Globus pallidus (tissue), 1 donor: ENCODE results near the gene UGT1A5.
"Not testable (repeated sequence)": the region's sequence is repeated elsewhere in the genome, so short reads cannot be mapped to it uniquely, and the experiment has no call there.

Source experiments
- DNase-seq: peaks from one replicate; pipeline ENCODE4 v3.0.0-alpha.2; 2015; ENCODE audit warnings: low spot score

Gene UGT1A5

DNA sequence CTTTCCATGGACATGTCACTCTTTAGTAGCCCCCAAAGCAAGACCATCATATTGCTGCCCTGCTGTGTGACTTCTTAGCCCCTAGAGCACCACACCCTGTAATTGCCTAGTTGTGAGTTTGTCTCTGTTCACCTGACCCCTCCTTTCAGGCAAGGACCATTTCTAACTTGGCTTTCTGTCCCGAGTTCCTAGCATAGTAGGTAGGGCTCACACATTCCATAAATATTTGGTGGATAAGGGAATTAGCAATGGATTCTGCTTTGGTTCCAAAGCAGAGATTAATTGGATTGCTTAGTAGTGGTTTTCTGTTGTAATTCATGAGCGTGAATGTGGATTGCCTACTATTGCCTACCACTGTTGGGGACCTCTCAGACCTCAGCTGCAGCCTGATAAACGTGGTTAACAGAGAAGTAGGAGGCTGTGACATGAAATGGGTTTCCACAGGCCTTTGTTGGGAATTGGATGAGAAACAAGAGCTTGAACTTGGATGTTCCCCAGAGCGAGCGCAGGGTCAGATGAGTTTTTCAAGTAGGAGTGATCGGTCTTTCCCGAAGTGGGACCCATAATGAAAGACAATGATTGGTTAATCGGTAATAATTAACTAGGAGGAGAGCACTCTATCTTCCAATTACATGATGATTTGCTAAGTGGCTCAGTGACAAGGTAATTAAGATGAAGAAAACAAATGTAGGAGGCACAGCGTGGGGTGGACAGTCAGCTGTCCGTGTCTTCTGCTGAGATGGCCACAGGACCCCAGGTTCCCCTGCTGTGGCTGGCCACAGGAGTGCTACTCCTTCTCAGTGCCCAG, 34.0 kb downstream of the UGT1A5 start:
- no peak for DNase-seq

DNA sequence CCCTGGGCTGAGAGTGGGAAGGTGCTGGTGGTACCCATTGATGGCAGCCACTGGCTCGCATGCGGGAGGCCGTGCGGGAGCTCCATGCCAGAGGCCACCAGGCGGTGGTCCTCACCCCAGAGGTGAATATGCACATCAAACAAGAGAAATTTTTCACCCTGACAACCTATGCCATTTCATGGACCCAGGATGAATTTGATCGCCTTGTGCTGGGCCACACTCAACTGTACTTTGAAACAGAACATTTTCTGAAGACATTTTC, 34.5 kb downstream of the UGT1A5 start:
- no peak for DNase-seq

DNA sequence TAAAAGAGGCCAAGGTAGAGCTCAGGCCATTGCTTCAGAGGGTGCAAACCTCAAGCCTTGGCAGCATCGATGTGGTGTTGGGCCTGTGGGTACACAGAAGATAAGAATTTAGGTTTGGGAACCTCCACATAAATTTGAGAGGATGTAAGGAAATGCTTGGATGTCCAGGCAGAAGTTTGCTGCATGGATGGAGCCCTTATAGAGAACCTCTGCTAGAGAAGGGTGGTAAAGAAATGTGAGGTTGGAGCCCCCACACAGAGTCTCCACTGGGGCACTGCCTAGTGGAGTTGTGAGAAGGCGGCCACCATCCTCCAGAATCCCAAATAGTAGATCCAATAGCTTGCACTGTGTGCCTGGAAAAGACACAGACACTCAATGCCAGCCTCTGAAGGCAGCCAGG, 38.0 kb downstream of the UGT1A5 start:
- not testable (repeated sequence) for DNase-seq

DNA sequence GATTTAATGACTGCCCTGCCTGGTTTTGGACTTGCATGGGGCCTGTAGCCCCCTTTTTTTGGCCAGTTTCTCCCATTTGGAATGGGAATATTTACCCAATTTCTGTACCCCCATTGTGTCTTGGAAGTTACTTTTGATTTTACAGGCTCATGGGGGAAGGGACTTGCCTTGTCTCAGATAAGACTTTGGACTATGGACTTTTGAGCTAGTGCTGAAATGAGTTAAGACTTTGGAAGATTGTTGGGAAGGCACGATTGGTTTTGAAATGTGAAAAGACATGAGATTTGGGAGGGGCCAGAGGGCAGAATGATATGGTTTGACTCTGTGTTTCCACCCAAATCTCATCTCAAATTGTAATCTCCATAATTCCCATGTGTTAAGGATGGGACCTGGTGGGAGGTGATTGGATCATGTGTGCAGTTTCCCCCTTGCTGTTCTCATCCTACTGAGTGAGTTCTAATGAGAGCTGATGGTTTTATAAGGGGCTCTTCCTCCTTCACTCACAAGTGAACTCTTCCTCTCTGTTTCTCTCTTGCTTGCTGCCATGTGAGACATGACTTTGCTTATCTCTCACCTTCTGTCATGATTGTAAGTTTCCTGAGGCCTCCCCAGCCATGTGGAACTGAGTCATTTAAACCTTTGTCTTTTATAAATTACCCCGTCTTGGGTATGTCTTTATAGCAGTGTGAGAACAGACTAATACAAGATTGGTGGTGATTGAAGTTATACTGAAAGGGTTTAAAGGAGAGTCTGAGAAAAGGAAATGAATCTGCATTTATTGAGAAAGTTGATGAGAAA, 38.7 kb downstream of the UGT1A5 start:
- DNase-seq, result not testable (repeated sequence)

DNA sequence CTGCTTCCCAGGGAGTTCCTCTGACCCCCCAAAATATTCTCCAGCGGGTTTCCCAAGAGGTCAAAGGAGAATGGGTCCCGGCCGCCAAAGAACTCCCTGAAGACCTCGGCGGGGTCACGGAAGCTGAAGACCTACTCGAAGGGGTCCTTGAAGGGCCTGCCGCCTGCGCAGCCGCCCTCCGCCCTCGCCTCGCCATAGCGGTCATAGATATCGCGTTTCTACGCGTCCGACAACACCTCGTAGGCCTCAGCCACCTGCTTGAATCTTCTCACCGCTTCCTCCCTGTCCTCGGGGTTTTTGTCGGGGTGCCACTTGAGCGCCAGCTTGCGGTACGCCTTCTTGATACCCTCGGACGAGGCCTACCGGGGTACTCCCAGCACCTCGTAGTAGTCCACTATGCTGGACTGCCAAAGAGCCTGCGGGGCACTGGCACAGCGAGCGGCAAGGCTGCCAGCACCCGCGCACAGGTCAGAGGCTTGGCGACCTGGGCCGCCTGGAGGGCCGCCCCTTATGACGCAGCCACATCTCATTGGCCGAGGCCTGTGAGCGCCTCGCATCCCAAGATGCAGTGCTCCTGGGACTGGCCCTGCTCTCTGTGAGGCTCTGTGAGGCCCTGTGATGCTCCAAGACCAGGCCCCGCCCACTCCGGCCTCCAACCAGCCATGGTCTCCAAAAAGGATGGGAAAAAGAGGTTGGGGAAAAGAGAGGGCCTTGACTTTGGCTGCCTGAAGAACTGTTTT, 42.3 kb downstream of the UGT1A5 start:
- DNase-seq, result no peak

DNA sequence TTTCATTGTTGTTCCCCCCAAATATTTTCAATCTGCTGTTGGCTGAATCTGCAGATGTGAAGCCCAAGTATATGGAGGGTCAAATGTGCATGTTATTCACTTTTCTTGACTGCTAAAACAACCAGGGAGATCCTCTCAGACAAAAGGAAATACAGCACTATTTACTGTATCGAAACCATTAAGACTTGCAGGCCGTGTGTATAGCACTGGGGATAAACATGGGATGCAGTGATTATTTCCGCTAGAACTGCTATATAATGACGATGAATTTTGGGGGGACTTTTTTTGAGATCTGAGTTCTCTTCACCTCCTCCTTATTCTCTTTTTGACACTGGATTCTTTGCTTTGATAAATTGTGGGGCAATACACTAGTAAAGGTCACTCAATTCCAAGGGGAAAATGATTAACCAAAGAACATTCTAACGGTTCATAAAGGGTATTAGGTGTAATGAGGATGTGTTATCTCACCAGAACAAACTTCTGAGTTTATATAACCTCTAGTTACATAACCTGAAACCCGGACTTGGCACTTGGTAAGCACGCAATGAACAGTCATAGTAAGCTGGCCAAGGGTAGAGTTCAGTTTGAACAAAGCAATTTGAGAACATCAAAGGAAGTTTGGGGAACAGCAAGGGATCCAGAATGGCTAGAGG, 43.8 kb downstream of the UGT1A5 start:
- DNase-seq, result no peak

DNA sequence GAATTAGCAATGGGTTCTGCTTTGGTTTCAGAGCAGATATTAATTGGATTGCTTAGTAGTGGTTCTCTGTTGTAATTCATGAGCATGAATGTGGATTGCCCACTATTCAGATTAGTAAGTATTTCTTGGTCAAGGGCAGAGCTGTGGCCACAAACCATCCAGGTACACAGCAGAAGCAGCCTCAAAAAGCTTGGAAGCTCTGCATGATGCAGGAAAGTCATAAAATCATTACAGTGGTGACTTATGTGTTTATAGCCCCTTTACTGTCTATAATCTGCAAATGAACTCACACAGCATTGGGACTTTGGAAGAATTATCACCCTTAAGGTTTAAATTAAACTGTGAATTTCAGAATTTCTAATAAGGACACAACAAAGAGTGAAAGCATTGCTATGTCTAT, 45.4 kb downstream of the UGT1A5 start:
- no peak for DNase-seq

DNA sequence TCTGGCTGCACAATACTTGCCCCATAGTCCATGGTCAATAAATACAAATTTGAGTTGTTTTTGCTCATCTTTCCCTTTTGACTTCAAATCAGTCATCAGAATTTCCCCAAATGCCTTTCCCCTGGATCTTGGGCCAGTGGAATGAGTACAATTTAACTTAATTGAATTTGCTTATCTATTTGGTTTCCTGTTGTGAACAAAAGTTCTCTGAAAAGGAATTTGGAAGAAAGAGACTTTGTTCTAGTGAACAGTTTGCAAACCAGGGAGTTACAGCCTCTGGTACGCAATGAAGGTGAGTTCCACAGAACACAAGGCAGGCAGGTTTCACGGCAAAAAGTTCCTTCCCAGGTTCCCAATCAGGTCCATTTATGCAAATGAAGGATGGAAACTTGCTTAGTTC, 46.1 kb downstream of the UGT1A5 start:
- no peak for DNase-seq

DNA sequence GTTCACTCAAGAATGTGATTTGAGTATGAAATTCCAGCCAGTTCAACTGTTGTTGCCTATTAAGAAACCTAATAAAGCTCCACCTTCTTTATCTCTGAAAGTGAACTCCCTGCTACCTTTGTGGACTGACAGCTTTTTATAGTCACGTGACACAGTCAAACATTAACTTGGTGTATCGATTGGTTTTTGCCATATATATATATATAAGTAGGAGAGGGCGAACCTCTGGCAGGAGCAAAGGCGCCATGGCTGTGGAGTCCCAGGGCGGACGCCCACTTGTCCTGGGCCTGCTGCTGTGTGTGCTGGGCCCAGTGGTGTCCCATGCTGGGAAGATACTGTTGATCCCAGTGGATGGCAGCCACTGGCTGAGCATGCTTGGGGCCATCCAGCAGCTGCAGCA, 47.3 kb downstream of the UGT1A5 start, which contains the start of gene UGT1A1:
Gene UGT1A1, plus strand, starts transcription at position 228 of the 400 bp plus-strand sequence. Its CDS starts 18 bp downstream, at position 246.
- DNase-seq, result no peak

DNA sequence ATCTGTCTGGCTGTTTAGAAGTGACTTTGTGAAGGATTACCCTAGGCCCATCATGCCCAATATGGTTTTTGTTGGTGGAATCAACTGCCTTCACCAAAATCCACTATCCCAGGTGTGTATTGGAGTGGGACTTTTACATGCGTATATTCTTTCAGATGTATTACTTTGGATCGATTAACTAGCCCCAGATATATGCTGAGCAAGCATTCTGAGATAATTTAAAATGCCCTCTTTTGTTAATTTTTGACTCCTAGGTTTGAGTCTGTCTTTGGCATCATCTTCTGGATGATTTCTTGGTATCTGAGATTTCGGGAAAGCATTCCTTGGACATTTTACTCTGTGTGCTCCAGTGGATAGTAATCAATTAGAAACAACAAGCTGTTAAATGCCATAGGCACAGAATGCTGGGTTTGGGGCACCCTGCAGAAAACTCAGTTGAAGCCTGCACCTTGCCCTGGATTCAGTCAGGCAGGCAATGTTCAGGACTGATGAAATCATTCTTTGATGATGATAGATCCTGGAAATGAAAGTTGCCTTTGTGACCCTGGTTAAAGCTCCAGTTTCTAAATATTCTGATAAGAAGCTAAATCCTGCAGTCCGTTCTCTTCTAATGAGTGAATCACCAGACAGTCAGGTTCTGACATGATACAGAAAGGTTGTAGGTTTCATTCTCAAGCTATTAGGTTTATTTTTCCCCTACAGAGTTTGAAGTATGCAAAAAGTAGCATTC, 48.5 kb downstream of the UGT1A5 start:
- no peak for DNase-seq

DNA sequence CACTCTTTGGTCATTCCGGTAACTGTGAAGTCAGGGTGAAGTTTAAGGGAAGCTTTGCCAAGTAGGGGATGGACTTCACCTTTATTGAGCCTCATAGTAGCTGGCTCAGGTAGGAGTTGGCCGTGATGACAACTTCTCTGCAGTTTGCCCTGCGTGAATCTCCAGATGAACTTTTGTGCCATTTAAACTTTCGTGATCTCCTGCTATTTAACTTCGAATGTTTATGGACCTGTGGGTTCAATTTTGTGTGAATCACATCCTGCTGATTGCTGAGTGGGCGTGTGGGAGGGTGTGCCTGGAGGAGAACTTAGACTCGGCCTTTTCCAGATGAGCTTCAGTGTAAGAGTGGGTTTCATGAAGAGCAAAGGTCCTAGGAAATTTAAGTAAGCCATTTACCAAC, 51.6 kb downstream of the UGT1A5 start:
- no peak for DNase-seq

DNA sequence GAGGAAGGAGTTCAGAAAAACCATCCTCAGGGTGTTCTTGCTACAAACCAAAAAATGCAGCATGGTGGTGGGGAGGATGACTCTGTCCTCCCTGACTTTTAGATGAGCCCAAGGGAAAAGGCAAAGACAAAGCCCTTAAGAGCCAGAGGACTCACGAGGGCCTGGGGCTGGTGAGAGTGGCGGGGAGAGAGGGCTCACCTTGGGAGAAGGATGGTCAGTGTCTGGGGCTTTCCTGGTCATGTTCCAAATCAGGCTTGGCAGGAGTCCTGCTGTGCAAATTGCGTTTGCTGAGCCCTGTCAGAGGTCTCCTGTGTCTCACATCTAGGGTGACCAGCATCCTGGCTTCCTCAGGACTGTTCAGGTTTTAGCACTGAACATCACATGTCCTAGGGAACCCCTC, 52.1 kb downstream of the UGT1A5 start:
- DNase-seq, result no peak

DNA sequence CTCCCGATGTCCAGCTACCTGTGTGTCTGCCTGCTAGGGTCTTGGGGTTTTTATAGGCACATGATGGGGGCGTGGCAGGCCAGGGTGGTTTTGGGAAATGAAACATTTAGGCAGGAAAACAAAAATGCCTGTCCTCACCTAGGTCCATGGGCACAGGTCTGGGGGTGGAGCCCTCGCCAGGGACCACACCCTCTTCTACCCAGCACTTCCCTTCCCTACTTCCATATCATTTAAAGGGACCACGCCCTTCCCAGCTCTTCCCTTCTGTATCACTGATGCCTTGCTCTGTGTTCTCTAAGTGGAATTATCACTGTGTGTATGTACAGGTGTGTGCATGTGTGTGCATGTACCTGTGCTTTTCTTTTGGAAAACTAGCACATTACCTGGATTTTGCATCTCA, 53.7 kb downstream of the UGT1A5 start:
- no peak for DNase-seq

DNA sequence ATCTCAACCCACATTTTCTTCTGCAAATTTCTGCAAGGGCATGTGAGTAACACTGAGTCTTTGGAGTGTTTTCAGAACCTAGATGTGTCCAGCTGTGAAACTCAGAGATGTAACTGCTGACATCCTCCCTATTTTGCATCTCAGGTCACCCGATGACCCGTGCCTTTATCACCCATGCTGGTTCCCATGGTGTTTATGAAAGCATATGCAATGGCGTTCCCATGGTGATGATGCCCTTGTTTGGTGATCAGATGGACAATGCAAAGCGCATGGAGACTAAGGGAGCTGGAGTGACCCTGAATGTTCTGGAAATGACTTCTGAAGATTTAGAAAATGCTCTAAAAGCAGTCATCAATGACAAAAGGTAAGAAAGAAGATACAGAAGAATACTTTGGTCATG, 55.4 kb downstream of the UGT1A5 start:
- no peak for DNase-seq

DNA sequence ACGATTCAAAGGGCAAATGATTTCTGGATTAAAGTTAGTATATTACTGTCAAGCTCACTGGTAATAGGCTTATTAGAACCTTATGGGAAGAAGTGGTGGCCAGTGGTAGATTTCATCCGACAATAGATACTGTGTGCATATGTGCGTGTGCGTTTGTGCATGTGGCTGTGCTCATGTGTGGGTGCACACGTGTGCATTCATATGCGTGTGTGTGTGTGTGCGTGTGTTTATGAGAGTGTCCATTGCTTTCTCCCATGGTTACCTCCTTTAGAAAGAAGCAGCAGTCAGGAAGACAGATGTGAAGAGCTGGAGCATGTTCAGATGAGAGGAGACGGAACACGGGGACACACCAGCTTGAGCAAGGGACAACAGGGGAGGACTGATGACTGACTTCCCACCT, 56.6 kb downstream of the UGT1A5 start:
- no peak for DNase-seq

DNA sequence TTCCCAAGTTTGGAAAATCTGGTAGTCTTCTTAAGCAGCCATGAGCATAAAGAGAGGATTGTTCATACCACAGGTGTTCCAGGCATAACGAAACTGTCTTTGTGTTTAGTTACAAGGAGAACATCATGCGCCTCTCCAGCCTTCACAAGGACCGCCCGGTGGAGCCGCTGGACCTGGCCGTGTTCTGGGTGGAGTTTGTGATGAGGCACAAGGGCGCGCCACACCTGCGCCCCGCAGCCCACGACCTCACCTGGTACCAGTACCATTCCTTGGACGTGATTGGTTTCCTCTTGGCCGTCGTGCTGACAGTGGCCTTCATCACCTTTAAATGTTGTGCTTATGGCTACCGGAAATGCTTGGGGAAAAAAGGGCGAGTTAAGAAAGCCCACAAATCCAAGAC, 59.4 kb downstream of the UGT1A5 start:
- no peak for DNase-seq

DNA sequence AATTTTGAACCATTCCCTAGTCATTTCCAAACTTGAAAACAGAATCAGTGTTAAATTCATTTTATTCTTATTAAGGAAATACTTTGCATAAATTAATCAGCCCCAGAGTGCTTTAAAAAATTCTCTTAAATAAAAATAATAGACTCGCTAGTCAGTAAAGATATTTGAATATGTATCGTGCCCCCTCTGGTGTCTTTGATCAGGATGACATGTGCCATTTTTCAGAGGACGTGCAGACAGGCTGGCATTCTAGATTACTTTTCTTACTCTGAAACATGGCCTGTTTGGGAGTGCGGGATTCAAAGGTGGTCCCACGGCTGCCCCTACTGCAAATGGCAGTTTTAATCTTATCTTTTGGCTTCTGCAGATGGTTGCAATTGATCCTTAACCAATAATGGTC, 59.9 kb downstream of the UGT1A5 start:
- no peak for DNase-seq

DNA sequence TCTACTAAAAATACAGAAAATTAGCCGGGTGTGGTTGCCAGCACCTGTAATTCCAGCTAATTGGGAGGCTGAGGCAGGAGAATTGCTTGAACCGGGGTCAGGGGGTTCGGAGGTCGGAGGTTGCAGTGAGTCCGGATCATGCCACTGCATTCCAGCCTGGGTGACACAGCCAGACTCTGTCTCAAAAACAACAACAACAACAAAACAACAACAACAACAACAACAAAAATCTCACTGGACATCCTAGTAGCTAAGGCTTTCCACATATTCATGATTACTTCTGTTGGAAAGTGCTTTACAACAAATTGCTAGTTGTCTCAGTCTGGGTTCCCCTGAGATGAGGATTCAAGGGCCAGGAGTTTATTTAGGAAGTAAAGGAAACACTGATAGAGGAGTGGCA, 61.1 kb downstream of the UGT1A5 start:
- no peak for DNase-seq

DNA sequence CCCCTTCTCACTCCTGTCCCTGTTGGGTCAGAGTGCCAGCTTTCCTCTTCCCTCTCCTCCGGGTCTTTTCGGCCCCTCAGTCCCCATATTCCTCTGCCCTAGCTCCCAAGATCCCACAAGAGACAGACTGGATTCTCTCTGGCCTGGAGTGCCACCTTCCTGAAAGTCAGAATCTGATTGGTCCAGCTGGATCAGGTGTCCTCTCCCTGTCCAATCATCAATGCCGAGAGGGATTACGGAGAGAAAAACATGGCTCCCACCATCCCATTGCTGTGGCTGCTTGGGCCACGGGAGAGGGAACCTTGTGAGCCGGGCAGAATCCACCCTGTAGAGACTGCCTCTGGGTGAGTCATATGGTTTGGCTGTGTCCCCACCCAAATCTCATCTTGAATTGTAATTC, 62.7 kb downstream of the UGT1A5 start:
- DNase-seq, result no peak

DNA sequence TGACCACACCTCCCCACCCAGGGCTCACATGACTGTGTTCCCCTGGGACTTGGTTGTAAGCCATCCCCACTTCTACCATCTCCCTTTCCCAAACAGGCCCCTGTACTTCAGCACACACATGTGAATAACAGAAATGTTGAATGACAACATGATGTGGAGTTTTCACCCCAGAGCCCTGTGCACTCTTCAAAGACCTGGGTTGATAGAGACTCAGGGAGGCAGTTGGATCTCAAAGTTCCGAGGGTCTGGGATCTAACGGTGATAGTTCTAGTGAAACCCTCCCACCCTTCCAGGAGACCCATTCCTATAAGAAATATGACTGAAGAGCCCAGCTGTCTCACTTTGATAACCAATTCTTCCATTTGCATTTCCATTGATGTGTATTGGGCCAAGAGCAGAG, 65.3 kb downstream of the UGT1A5 start, which contains the start of gene MROH2A:
Gene MROH2A, plus strand, starts transcription at position 301 of the 400 bp plus-strand sequence. CDS start 1,029 bp downstream, outside the sequence.
- DNase-seq, result no peak

DNA sequence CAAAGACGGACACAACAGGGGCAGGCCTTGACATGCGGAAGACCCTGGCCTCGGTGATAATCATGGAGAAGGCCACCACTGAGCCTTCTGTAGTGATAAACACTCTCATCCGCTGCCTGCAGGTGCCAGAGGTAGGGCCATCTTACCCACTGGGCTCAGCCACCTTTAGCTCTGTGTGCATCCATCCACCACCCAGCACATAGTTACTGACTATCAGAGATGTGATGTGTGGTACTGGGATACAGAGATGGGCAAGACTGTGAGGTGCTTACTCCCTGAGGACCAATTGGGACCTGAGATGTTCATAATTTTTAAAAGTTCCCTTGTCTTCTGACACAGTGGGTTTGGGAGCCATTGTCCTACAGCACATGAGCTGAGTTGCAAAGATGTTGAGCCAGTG, 67.0 kb downstream of the UGT1A5 start:
- no peak for DNase-seq

DNA sequence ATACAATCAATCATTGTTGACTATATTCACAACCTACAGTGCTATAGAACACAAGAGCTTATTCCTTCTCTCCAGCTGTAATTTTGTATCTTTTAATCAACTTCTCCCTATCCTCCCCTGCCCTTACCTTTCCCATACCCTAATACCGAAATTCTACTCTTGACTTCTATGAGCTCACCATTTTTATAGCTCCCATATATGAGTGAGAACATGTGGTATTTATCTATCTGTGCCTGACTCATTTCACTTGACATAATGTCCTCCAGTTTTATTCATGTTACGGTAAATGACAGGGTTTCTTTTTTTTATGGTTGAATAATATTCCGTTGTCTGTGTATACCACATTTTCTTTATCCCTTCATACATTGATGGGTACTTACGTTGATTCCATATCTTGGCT, 68.1 kb downstream of the UGT1A5 start:
- DNase-seq, result no peak
